Measurements from ENCODE around the gene DMGDH. TPM values are rescaled to one million over a fixed set of nuclear protein-coding genes. Genes with fewer than 3 reads are reported as not detected.

DMGDH gene
- total and polyA plus RNA-seq, 2 of the 4 experiments (the other 2 are of a cell fraction), result 0.18 TPM; not detected in 1

- no peak overlapping the region for H2BK5ac ChIP-seq (ENCODE audit: low read depth, low read length, poor library complexity, severe bottlenecking)
- H3K23ac ChIP-seq (ENCODE audit: low read depth, low read length), result no peak overlapping the region
- H3K4me3 ChIP-seq (ENCODE audit: insufficient read depth, low read depth, low read length), result no peak overlapping the region
- no peak overlapping the region for H3K18ac ChIP-seq (ENCODE audit: low read depth, low read length)
- H3K27ac ChIP-seq (ENCODE audit: insufficient read depth, low read length), result no peak overlapping the region
- WGBS, 2 experiments (ENCODE audit: extremely low coverage in 2 of 2, insufficient read length in 1 of 2), result no CpG with 5 or more reads among the region's 8 CpGs
- ATAC-seq (ENCODE audit: low read depth) (no peak), DNase-seq (no peak)
- POLR2A ChIA-PET (ENCODE audit: unreplicated experiment), result no interaction called here
- CTCF ChIA-PET, result no interaction called here
- no peak overlapping the region for H3K56ac ChIP-seq (ENCODE audit: extremely low read depth, insufficient read depth, low read length)
- H3K4ac ChIP-seq (ENCODE audit: low read depth, low read length), result no peak overlapping the region
- BruUV-seq (replicated peaks), result no TSS peak
- H3K4me1 ChIP-seq (ENCODE audit: control insufficient read depth, insufficient read depth, low read length), result no peaks in the 10 kb centered on the region
- H2AFZ ChIP-seq (replicated peaks; ENCODE audit: low read length, poor library complexity), result no peak overlapping the region
- no peaks in the 10 kb centered on the region for H4K20me1 ChIP-seq (ENCODE audit: insufficient read depth, low read length)
- no peaks in the 10 kb centered on the region for H3K79me1 ChIP-seq (ENCODE audit: low read depth in 1 of 2, low read length in 2 of 2)
- H3K9me3 ChIP-seq (ENCODE audit: control insufficient read depth, insufficient read depth, low read length), result no peaks in the 10 kb centered on the region
- intact Hi-C loops (cut with micrococcal nuclease) (no loop called here), dilution Hi-C loops (cut with HindIII; ENCODE audit: low sequenced_read_pairs, unreplicated experiment) (no loop called here), in situ Hi-C loops (cut with MboI; ENCODE audit: low sequenced_read_pairs) (no loop called here)
- no peak overlapping the region for H3K14ac ChIP-seq (replicated peaks; ENCODE audit: low read depth, low read length)
- H2BK15ac ChIP-seq (ENCODE audit: low read depth, low read length), result no peak overlapping the region
- TF ChIP-seq MAZ (IDR thresholded peaks at IDR 0.05; ENCODE audit: borderline replicate concordance, low read depth, low read length), result no peak
- TF ChIP-seq CEBPB (IDR thresholded peaks at IDR 0.05; ENCODE audit: low read depth, low read length), result no peak
- no peak for TF ChIP-seq MAFK (IDR thresholded peaks at IDR 0.05; ENCODE audit: low read depth, low read length)
- TF ChIP-seq CTCF (conservative IDR thresholded peaks at IDR 0.05; ENCODE audit: low read depth, low read length), result no peak
- no peak for TF ChIP-seq MXI1 (IDR thresholded peaks at IDR 0.05; ENCODE audit: borderline replicate concordance, low read depth, low read length)
- no peak for TF ChIP-seq USF2 (IDR thresholded peaks at IDR 0.05; ENCODE audit: low read depth, low read length)
- TF ChIP-seq RCOR1 (IDR thresholded peaks at IDR 0.05; ENCODE audit: insufficient replicate concordance, low read length), result no peak
- no peak for TF ChIP-seq BHLHE40 (IDR thresholded peaks at IDR 0.05; ENCODE audit: low read depth, low read length)
- TF ChIP-seq ELK1 (IDR thresholded peaks at IDR 0.05; ENCODE audit: borderline replicate concordance, low read depth, low read length), result no peak
- TF ChIP-seq NFE2L2 (IDR thresholded peaks at IDR 0.05; ENCODE audit: low read depth, low read length), result no peak
- no peak for TF ChIP-seq SMC3 (IDR thresholded peaks at IDR 0.05; ENCODE audit: low read depth, low read length)
- TF ChIP-seq FOS (IDR thresholded peaks at IDR 0.05; ENCODE audit: low read depth, low read length), result no peak
- TF ChIP-seq RFX5 (IDR thresholded peaks at IDR 0.05; ENCODE audit: low read depth, low read length), result no peak
- TF ChIP-seq RAD21 (IDR thresholded peaks at IDR 0.05; ENCODE audit: low read length), result no peak
- no peak for TF ChIP-seq CHD1 (IDR thresholded peaks at IDR 0.05; ENCODE audit: low read depth, low read length)
- TF ChIP-seq POLR2A (IDR thresholded peaks at IDR 0.05; ENCODE audit: low read depth, low read length), result no peak
- peaks cover 56% of the 10 kb centered on the region for H3K27me3 ChIP-seq (ENCODE audit: control insufficient read depth, insufficient read depth, low read length)
- H3K4me2 ChIP-seq (ENCODE audit: low read depth, low read length), result no peak overlapping the region
- no peak overlapping the region for H4K5ac ChIP-seq (ENCODE audit: low read depth, low read length)
- no peak overlapping the region for H2BK20ac ChIP-seq (ENCODE audit: low read depth, low read length)
- no peaks in the 10 kb centered on the region for H3K9me1 ChIP-seq (ENCODE audit: insufficient read depth, low read length)
- no peak overlapping the region for H2BK120ac ChIP-seq (ENCODE audit: low read depth, low read length)
- no peak overlapping the region for H2AK5ac ChIP-seq (ENCODE audit: low read depth, low read length)
- H3K36me3 ChIP-seq (ENCODE audit: control insufficient read depth, insufficient read depth, low read length), result no peaks in the 10 kb centered on the region
- no peak overlapping the region for H3K9ac ChIP-seq (ENCODE audit: low read depth, low read length)
- no peak overlapping the region for H4K8ac ChIP-seq (ENCODE audit: low read depth in 2 of 2, low read length in 2 of 2)
- no peak overlapping the region for H2AK9ac ChIP-seq (replicated peaks; ENCODE audit: low read depth, low read length, poor library complexity)
- no peak overlapping the region for H4K91ac ChIP-seq (ENCODE audit: insufficient read depth, low read depth, low read length)
These were observed 39.3 kb upstream of the DMGDH start for GRCh38 chr5:79108792-79109191.
